GM12878 (cell line): ENCODE results near the gene NAXE. TPM values are rescaled to one million over a fixed set of nuclear protein-coding genes. Genes with fewer than 3 reads are reported as not detected.

Experiments used
- BCLAF1 ChIP-seq: fragments of 450-650 bp; IDR thresholded peaks from 2 replicates; pipeline ENCODE4 v1.6.1; 2017; ENCODE audit warnings: antibody characterized with exemption, mild to moderate bottlenecking, moderate library complexity
- CEBPZ ChIP-seq: fragments of 150-350 bp; IDR thresholded peaks from 2 replicates; pipeline ENCODE4 v1.6.1; 2016; ENCODE audit warnings: low read depth, low read length
- CREM ChIP-seq: IDR thresholded peaks from 2 replicates; pipeline ENCODE4 v1.6.1; 2014; ENCODE audit warnings: antibody characterized with exemption, low read depth
- GABPA ChIP-seq: IDR thresholded peaks from 2 replicates; pipeline ENCODE4 v1.6.1; 2014; ENCODE audit warnings: antibody characterized with exemption, low read depth, mild to moderate bottlenecking, inconsistent platforms
- HDAC6 ChIP-seq: fragments of 200-600 bp; sonication (generic); IDR thresholded peaks from one replicate; pipeline ENCODE4 v1.8.0; 2017; ENCODE audit warnings: antibody characterized with exemption; ENCODE audit not compliant: unreplicated experiment
- IRF3 ChIP-seq: fragments of 450-650 bp; IDR thresholded peaks from 2 replicates; pipeline ENCODE4 v1.6.1; 2014; ENCODE audit warnings: mild to moderate bottlenecking
- JUND ChIP-seq: IDR thresholded peaks from 2 replicates; pipeline ENCODE4 v1.6.1; 2012; ENCODE audit warnings: low read depth, mild to moderate bottlenecking, low read length, improper control_type of control experiment, moderate library complexity
- MLLT1 ChIP-seq: fragments of 450-650 bp; IDR thresholded peaks from 2 replicates; pipeline ENCODE4 v1.6.1; 2016; ENCODE audit warnings: mild to moderate bottlenecking
- NR2C2 ChIP-seq: IDR thresholded peaks from 2 replicates; pipeline ENCODE4 v1.6.1; 2011; ENCODE audit warnings: borderline replicate concordance, low read depth; ENCODE audit not compliant: control insufficient read depth, insufficient read length
- RELA ChIP-seq: fragments of 450-650 bp; IDR thresholded peaks from 2 replicates; pipeline ENCODE4 v1.8.0; 2014; ENCODE audit warnings: borderline replicate concordance; ENCODE audit not compliant: partially characterized antibody
- SMAD1 ChIP-seq: fragments of 450-650 bp; IDR thresholded peaks from 2 replicates; pipeline ENCODE4 v1.6.1; 2018; ENCODE audit warnings: mild to moderate bottlenecking, low read depth; ENCODE audit not compliant: partially characterized antibody
- SUZ12 ChIP-seq: fragments of 200-600 bp; sonication (generic); IDR thresholded peaks from one replicate; pipeline ENCODE4 v1.6.1; 2018; ENCODE audit warnings: antibody characterized with exemption, mild to moderate bottlenecking; ENCODE audit not compliant: unreplicated experiment
- YBX1 ChIP-seq: fragments of 450-650 bp; IDR thresholded peaks from 2 replicates; pipeline ENCODE4 v1.6.1; 2016; ENCODE audit warnings: antibody characterized with exemption
- ZNF592 ChIP-seq: fragments of 450-650 bp; IDR thresholded peaks from 2 replicates; pipeline ENCODE4 v1.6.1; 2017; ENCODE audit warnings: mild to moderate bottlenecking, moderate library complexity
- ZZZ3 ChIP-seq: IDR thresholded peaks from 2 replicates; pipeline ENCODE4 v1.6.1; 2011; ENCODE audit warnings: low read depth; ENCODE audit not compliant: control insufficient read depth, insufficient read length
- polyA plus RNA-seq, 11 experiments: library from polyadenylated mRNA; depleted of rRNA in 4 of 11; unstranded in 6 of 11; stranded (reverse) in 5 of 11; fragments of >200 nt; fragmentation: Nextera tagmentation in 4 of 11; fragmentation: Illumina TruSeq in 1 of 11; extraction: Ambion mirVana in 4 of 11; extraction: Trizol in 1 of 11; gene quantifications; 1 replicate in 1 of 11; 2 replicates in 10 of 11; pipeline versions ENCODE4 v1.2.1 to v1.2.3, GENCODE V29; 2011 to 2016; ENCODE audit warnings: inconsistent platforms in 2 of 11, missing spikeins in 2 of 11, low read depth in 1 of 11
- total RNA-seq, 4 experiments: library from RNA; depleted of rRNA in 3 of 4; stranded (reverse); fragments of >200 nt in 3 of 4; fragmentation: Illumina TruSeq in 1 of 4; extraction: Trizol in 1 of 4; gene quantifications; 2 replicates each; pipeline versions ENCODE4 v1.2.1 to v1.2.3, GENCODE V29; 2013 to 2021

The NAXE gene
- total and polyA plus RNA-seq, 10 of the 15 experiments (the other 5 are each of a cell fraction or from before 2014, with no cell fraction given): 17.8 to 93.3 (median 68.8) TPM

- TF ChIP-seq JUND: no peak
- peak; percentile 55; the same call in 1 of the 2 replicates for TF ChIP-seq CREM
- TF ChIP-seq NR2C2: no peak
- peak; percentile 36 for TF ChIP-seq RELA
- TF ChIP-seq ZZZ3: no peak
- TF ChIP-seq BCLAF1: no peak
- no peak for TF ChIP-seq HDAC6
- TF ChIP-seq SUZ12: no peak
- no peak for TF ChIP-seq ZNF592
- TF ChIP-seq MLLT1: 0 out of 2 replicates have a peak, but pooled peaks have one; percentile 26
- TF ChIP-seq YBX1: no peak
- no peak for TF ChIP-seq SMAD1
- peak; percentile 89 for TF ChIP-seq GABPA
- no peak for TF ChIP-seq IRF3
- TF ChIP-seq CEBPZ: no peak
These were observed 9.7 kb downstream of the NAXE start, which contains the start of gene GPATCH4 (continued) for GRCh38 chr1:156601122-156601830.
